HEK293T (cell line): ENCODE results near the gene PDSS2.

ENCODE experiments used
- ARNT ChIP-seq: fragments of 450-650 bp; IDR thresholded peaks from 2 replicates; pipeline ENCODE4 v1.6.1; 2017; ENCODE audit warnings: mild to moderate bottlenecking
- BHLHE40 ChIP-seq: fragments of 450-650 bp; IDR thresholded peaks from 2 replicates; pipeline ENCODE4 v1.6.1; 2016; ENCODE audit warnings: mild to moderate bottlenecking, moderate library complexity, borderline replicate concordance
- ELF4 ChIP-seq: fragments of 450-650 bp; IDR thresholded peaks from 2 replicates; pipeline ENCODE4 v1.6.1; 2017; ENCODE audit warnings: antibody characterized with exemption
- FOXA1 ChIP-seq: fragments of 450-650 bp; IDR thresholded peaks from 2 replicates; pipeline ENCODE4 v1.6.1; 2016; ENCODE audit warnings: mild to moderate bottlenecking
- FOXM1 ChIP-seq: fragments of 450-650 bp; IDR thresholded peaks from 2 replicates; pipeline ENCODE4 v1.6.1; 2017; ENCODE audit warnings: mild to moderate bottlenecking, borderline replicate concordance
- HDGF ChIP-seq: fragments of 450-650 bp; IDR thresholded peaks from 2 replicates; pipeline ENCODE4 v1.6.1; 2017; ENCODE audit warnings: antibody characterized with exemption, borderline replicate concordance
- NFRKB ChIP-seq: fragments of 450-650 bp; IDR thresholded peaks from 2 replicates; pipeline ENCODE4 v1.6.1; 2016; ENCODE audit warnings: mild to moderate bottlenecking, moderate library complexity
- SP1 ChIP-seq: fragments of 450-650 bp; IDR thresholded peaks from 2 replicates; pipeline ENCODE4 v1.6.1; 2017

- TF ChIP-seq NFRKB = no peak
- TF ChIP-seq SP1 = no peak
- TF ChIP-seq FOXM1 = no peak
- TF ChIP-seq HDGF = no peak
- TF ChIP-seq ELF4 = no peak
- no peak for TF ChIP-seq FOXA1
- no peak for TF ChIP-seq BHLHE40
- no peak for TF ChIP-seq ARNT
Observed at GRCh38 chr6:107106165-107106564, 353.2 kb downstream of the PDSS2 start.
